Common myeloid progenitor, CD34-positive (primary cell): ENCODE measurements around the gene NFYC.

Experiments
- CTCF ChIA-PET: fragments of 350-600 bp; sonication (Branson Sonifier 250); formaldehyde crosslinking; loops from one replicate; lab custom pipeline; 2021; ENCODE audit warnings: antibody characterized with exemption; lab: Charles Lee
- POLR2A ChIA-PET: fragments of 350-600 bp; sonication (Branson Sonifier 250); formaldehyde crosslinking; loops from one replicate; lab custom pipeline; 2021; ENCODE audit warnings: antibody characterized with exemption; lab: Charles Lee
- DNase-seq, 3 donors: peaks; one replicate each; pipeline versions ENCODE4 v3.0.0 to v3.0.0-alpha.2; 2013
- H3K27ac ChIP-seq, 2 experiments: 1 replicate in 1 of 2; 2 replicates in 1 of 2; pipeline ENCODE4 v1.7.0; 2013; ENCODE audit warnings: inconsistent platforms in 2 of 2, low read length in 2 of 2, mild to moderate bottlenecking in 2 of 2, low read depth in 1 of 2, moderate library complexity in 1 of 2; ENCODE audit not compliant: severe bottlenecking in 2 of 2, insufficient read depth in 1 of 2, poor library complexity in 1 of 2
- H3K27me3 ChIP-seq, 5 experiments: replicated peaks in 2 of 5; 1 replicate in 3 of 5; 2 replicates in 2 of 5; pipeline versions ENCODE4 v1.6.1 to v1.7.0; 2013; ENCODE audit warnings: low read length in 4 of 5, mild to moderate bottlenecking in 2 of 5, moderate library complexity in 2 of 5, inconsistent platforms in 1 of 5; ENCODE audit not compliant: insufficient read depth in 5 of 5, control insufficient read depth in 4 of 5
- H3K36me3 ChIP-seq, 4 experiments: 1 replicate in 2 of 4; 2 replicates in 2 of 4; pipeline versions ENCODE4 v1.6.1 to v1.7.0; 2013; ENCODE audit warnings: low read length in 3 of 4, control low read depth in 1 of 4, mild to moderate bottlenecking in 1 of 4; ENCODE audit not compliant: control insufficient read depth in 4 of 4, insufficient read depth in 4 of 4
- H3K4me1 ChIP-seq, 4 experiments: 1 replicate in 3 of 4; 2 replicates in 1 of 4; pipeline versions ENCODE4 v1.6.1 to v1.7.1; 2013; ENCODE audit warnings: low read length in 3 of 4, mild to moderate bottlenecking in 3 of 4, control low read depth in 1 of 4, inconsistent platforms in 1 of 4, moderate library complexity in 1 of 4; ENCODE audit not compliant: control insufficient read depth in 4 of 4, insufficient read depth in 4 of 4; ENCODE audit errors: control extremely low read depth in 1 of 4
- H3K4me3 ChIP-seq, 7 experiments: 1 replicate in 4 of 7; 2 replicates in 3 of 7; pipeline versions ENCODE4 v1.5.1 to v1.7.0; 2013; ENCODE audit warnings: mild to moderate bottlenecking in 7 of 7, low read length in 6 of 7, moderate library complexity in 6 of 7, inconsistent platforms in 2 of 7, low read depth in 2 of 7, control low read depth in 1 of 7; ENCODE audit not compliant: insufficient read depth in 4 of 7, control insufficient read depth in 1 of 7; ENCODE audit errors: extremely low read depth in 1 of 7
- H3K9me3 ChIP-seq, 5 experiments: 1 replicate in 4 of 5; 2 replicates in 1 of 5; pipeline versions ENCODE4 v1.6.1 to v1.7.1; 2013; ENCODE audit warnings: low read length in 4 of 5, mild to moderate bottlenecking in 2 of 5, inconsistent platforms in 1 of 5, low read depth in 1 of 5, moderate library complexity in 1 of 5; ENCODE audit not compliant: control insufficient read depth in 4 of 5, insufficient read depth in 2 of 5; ENCODE audit errors: control extremely low read depth in 1 of 5
- WGBS: methylation state at CpG from one replicate; pipeline ENCODE4 v1.1.5; 2013; ENCODE audit not compliant: insufficient coverage; 5-methylcytosine and 5-hydroxymethylcytosine counted together

Gene NFYC

GRCh38 chr1:40738831-40739230 lies 47.3 kb downstream of the NFYC start:
- whole genome bisulfite sequencing, result 100% methylated on average over 1 of the region's 6 CpGs
- H3K4me3 ChIP-seq, result no peak overlapping the region
- H3K36me3 ChIP-seq, result peaks cover 10 to 42% (median 27%) of the 10 kb centered on the region in 4 experiments
- H3K27ac ChIP-seq, result no peak overlapping the region
- DNase-seq, result no peak
- H3K9me3 ChIP-seq, result no peaks in the 10 kb centered on the region
- ChIA-PET POLR2A (no interaction called here), CTCF (interaction anchor here (0.7 kb wide), 1 partner anchor 115 kb away, joined by 3 read pairs; no protein-coding TSS in a partner anchor)
- no peaks in the 10 kb centered on the region for H3K27me3 ChIP-seq
- H3K4me1 ChIP-seq, result peaks cover 0 to 5% (median 0%) of the 10 kb centered on the region in 4 experiments

- Histone ChIP-seq H3K27ac (no peak overlapping the region), H3K4me1 (peaks cover 0 to 5% (median 0%) of the 10 kb centered on the region in 4 experiments), H3K4me3 (no peak overlapping the region), H3K36me3 (peaks cover 10 to 48% (median 29%) of the 10 kb centered on the region in 4 experiments), H3K9me3 (no peaks in the 10 kb centered on the region), H3K27me3 (no peaks in the 10 kb centered on the region)
- 100% methylated on average over 2 of the region's 3 CpGs for WGBS
- no peak for DNase-seq
- POLR2A ChIA-PET, result no interaction called here
- CTCF ChIA-PET, result no interaction called here
Observed at GRCh38 chr1:40739455-40740008, 48.0 kb downstream of the NFYC start.

GRCh38 chr1:40740039-40740996 lies 48.8 kb downstream of the NFYC start:
- POLR2A ChIA-PET, result no interaction called here
- Histone ChIP-seq H3K27ac (no peak overlapping the region), H3K27me3 (no peaks in the 10 kb centered on the region), H3K4me1 (peaks cover 0 to 5% (median 0%) of the 10 kb centered on the region in 4 experiments), H3K9me3 (no peaks in the 10 kb centered on the region), H3K4me3 (no peak overlapping the region), H3K36me3 (peaks cover 10 to 52% (median 30%) of the 10 kb centered on the region in 4 experiments)
- no peak for DNase-seq
- CTCF ChIA-PET, result interaction anchor here (1.0 kb wide), 2 partner anchors 30 to 34 kb away, joined by 3 read pairs; no protein-coding TSS in a partner anchor
- WGBS, result 100% methylated on average over 4 of the region's 6 CpGs

- 80% methylated on average over 1 of the region's 7 CpGs for WGBS
- ChIA-PET CTCF (interaction anchor here (1.0 kb wide), 3 partner anchors 22 to 33 kb away, joined by 3 to 4 read pairs (median 3); no protein-coding TSS in a partner anchor), POLR2A (no interaction called here)
- H3K27me3 ChIP-seq, result no peaks in the 10 kb centered on the region
- H3K36me3 ChIP-seq, result peaks cover 12 to 55% (median 33%) of the 10 kb centered on the region in 4 experiments
- H3K27ac ChIP-seq, result no peak overlapping the region
- no peaks in the 10 kb centered on the region for H3K9me3 ChIP-seq
- H3K4me3 ChIP-seq, result no peak overlapping the region
- peaks cover 0 to 5% (median 0%) of the 10 kb centered on the region in 4 experiments for H3K4me1 ChIP-seq
- no peak for DNase-seq
Observed at GRCh38 chr1:40740997-40741736, 49.7 kb downstream of the NFYC start.

GRCh38 chr1:40742363-40743061 lies 51.0 kb downstream of the NFYC start:
- H3K4me1 ChIP-seq, result peaks cover 0 to 5% (median 0%) of the 10 kb centered on the region in 4 experiments
- POLR2A ChIA-PET, result no interaction called here

GRCh38 chr1:40743452-40743851 lies 51.9 kb downstream of the NFYC start:
- ChIA-PET CTCF (interaction anchor here (1.2 kb wide), 1 partner anchor 118 kb away, joined by 4 read pairs; no protein-coding TSS in a partner anchor), POLR2A (no interaction called here)
- Histone ChIP-seq H3K4me1 (peaks cover 0 to 5% (median 0%) of the 10 kb centered on the region in 4 experiments), H3K27ac (no peak overlapping the region), H3K4me3 (no peak overlapping the region), H3K9me3 (no peaks in the 10 kb centered on the region), H3K36me3 (peaks cover 10 to 64% (median 42%) of the 10 kb centered on the region in 4 experiments), H3K27me3 (no peaks in the 10 kb centered on the region)
- 100% methylated on average over 2 of the region's 3 CpGs for whole genome bisulfite sequencing
- DNase-seq, result no peak

More at GRCh38 chr1:40742363-40743061, 51.0 kb downstream of the NFYC start:
- Histone ChIP-seq H3K27me3 (no peaks in the 10 kb centered on the region), H3K4me3 (no peak overlapping the region), H3K9me3 (no peaks in the 10 kb centered on the region), H3K27ac (no peak overlapping the region), H3K36me3 (peaks cover 12 to 63% (median 37%) of the 10 kb centered on the region in 4 experiments)
- 94% methylated on average over 2 of the region's 3 CpGs for WGBS
- CTCF ChIA-PET, result interaction anchor here (1.2 kb wide), 1 partner anchor 117 kb away, joined by 4 read pairs; no protein-coding TSS in a partner anchor
- DNase-seq, result peak in 2 of 3 donors; percentile 40 to 50
